OCI-LY3 (cell line): Measurements from ENCODE around the gene SCN1A.

Experiments used
- EZH2phosphoT487 ChIP-seq: fragments of 200-600 bp; shearing (Covaris generic); IDR thresholded peaks from 2 replicates; pipeline ENCODE4 v1.6.1; 2018; ENCODE audit warnings: antibody characterized with exemption, mixed run types, low read depth
- TF ChIP-seq, protein P1 (sequence below): fragments of 200-600, 300-600 bp; sonication (generic); IDR thresholded peaks from 2 replicates; pipeline ENCODE4 v1.5.1; 2014; ENCODE audit warnings: antibody characterized with exemption, low read length, low read depth

DNA sequence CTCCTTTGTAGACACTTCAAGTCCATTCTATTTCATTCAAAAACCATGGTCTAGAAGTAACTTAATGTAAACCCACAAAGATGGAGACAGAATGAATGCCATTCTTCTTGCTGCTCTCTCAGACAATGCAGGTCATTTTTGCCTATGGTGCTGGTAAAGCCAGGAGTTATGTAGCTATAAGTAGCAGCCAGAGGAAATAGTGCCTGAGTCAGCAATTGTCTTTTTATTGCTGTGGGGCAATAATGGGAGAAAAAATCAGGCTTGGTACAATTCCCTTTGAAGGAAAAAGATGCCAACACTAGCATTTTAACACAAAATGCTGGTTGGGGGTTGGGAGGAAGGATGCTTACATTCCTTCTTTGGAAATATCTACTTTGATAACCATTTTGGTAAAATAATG lies 43.5 kb downstream of the SCN1A start:
- TF ChIP-seq, protein P1, sequence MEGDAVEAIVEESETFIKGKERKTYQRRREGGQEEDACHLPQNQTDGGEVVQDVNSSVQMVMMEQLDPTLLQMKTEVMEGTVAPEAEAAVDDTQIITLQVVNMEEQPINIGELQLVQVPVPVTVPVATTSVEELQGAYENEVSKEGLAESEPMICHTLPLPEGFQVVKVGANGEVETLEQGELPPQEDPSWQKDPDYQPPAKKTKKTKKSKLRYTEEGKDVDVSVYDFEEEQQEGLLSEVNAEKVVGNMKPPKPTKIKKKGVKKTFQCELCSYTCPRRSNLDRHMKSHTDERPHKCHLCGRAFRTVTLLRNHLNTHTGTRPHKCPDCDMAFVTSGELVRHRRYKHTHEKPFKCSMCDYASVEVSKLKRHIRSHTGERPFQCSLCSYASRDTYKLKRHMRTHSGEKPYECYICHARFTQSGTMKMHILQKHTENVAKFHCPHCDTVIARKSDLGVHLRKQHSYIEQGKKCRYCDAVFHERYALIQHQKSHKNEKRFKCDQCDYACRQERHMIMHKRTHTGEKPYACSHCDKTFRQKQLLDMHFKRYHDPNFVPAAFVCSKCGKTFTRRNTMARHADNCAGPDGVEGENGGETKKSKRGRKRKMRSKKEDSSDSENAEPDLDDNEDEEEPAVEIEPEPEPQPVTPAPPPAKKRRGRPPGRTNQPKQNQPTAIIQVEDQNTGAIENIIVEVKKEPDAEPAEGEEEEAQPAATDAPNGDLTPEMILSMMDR, result no peak
- no peak for TF ChIP-seq EZH2phosphoT487
